OCI-LY7 (cell line): ENCODE data around the gene ATP2C2. TPM values are rescaled to one million over a fixed set of nuclear protein-coding genes. Genes with fewer than 3 reads are reported as not detected.

Experiments used
- BruUV-seq: library from RNA; stranded (reverse); fragments of 400-500 nt; replicated peaks from 2 replicates; lab custom pipeline; 2021; lab: Mats Ljungman, UMichigan
- CTCF ChIA-PET: fragments of 300-600 bp; sonication (Branson Sonifier 250); formaldehyde crosslinking; loops from one replicate; lab custom pipeline; 2022; ENCODE audit warnings: antibody characterized with exemption; ENCODE audit not compliant: unreplicated experiment; lab: Charles Lee
- POLR2A ChIA-PET: fragments of 300-600 bp; sonication (Branson Sonifier 250); formaldehyde crosslinking; loops from one replicate; lab custom pipeline; 2022; ENCODE audit warnings: antibody characterized with exemption; lab: Charles Lee
- DNase-seq: peaks from one replicate; pipeline ENCODE4 v3.0.0-alpha.2; 2015; ENCODE audit warnings: low spot score
- H2AFZ ChIP-seq: fragments of 200-600 bp; sonication (generic), shearing (Covaris generic); 2 replicates; pipeline ENCODE4 v1.6.1; 2014; ENCODE audit warnings: mild to moderate bottlenecking, antibody characterized with exemption, low read length, moderate library complexity
- H3K27ac ChIP-seq: fragments of 200-600 bp; sonication (generic); 2 replicates; pipeline ENCODE4 v1.5.1; 2014; ENCODE audit warnings: mixed run types, low read depth, mild to moderate bottlenecking, moderate library complexity, low read length, inconsistent platforms; ENCODE audit not compliant: poor library complexity, severe bottlenecking
- H3K36me3 ChIP-seq: fragments of 200-600 bp; sonication (generic); 2 replicates; pipeline ENCODE4 v1.6.1; 2014; ENCODE audit warnings: mild to moderate bottlenecking, antibody characterized with exemption, low read length, moderate library complexity, mixed read lengths; ENCODE audit not compliant: insufficient read depth
- H3K4me1 ChIP-seq: fragments of 200-600 bp; sonication (generic); 2 replicates; pipeline ENCODE4 v1.5.1; 2014; ENCODE audit warnings: mild to moderate bottlenecking, low read length; ENCODE audit not compliant: insufficient read depth, poor library complexity, severe bottlenecking
- H3K4me2 ChIP-seq: fragments of 200-600 bp; sonication (generic); 2 replicates; pipeline ENCODE4 v1.6.1; 2014; ENCODE audit warnings: mild to moderate bottlenecking, low read length
- H3K4me3 ChIP-seq: fragments of 200-600 bp; sonication (generic); 2 replicates; pipeline ENCODE4 v1.5.1; 2014; ENCODE audit warnings: mild to moderate bottlenecking, low read depth, low read length; ENCODE audit not compliant: poor library complexity, severe bottlenecking
- H3K79me2 ChIP-seq: fragments of 200-600 bp; sonication (generic); 2 replicates; pipeline ENCODE4 v1.6.1; 2016; ENCODE audit warnings: low read depth, mild to moderate bottlenecking, low read length, moderate library complexity, mixed read lengths; ENCODE audit not compliant: insufficient read depth
- H3K9me2 ChIP-seq: fragments of 200-600 bp; sonication (generic); 2 replicates; pipeline ENCODE4 v1.6.1; 2016; ENCODE audit warnings: mild to moderate bottlenecking, low read length, mixed read lengths; ENCODE audit not compliant: insufficient read depth
- H3K9me3 ChIP-seq: fragments of 200-600 bp; sonication (generic); 2 replicates; pipeline ENCODE4 v1.6.1; 2014; ENCODE audit warnings: mild to moderate bottlenecking, mixed run types, low read length, mixed read lengths
- H4K20me1 ChIP-seq: fragments of 200-600 bp; sonication (generic); 2 replicates; pipeline ENCODE4 v1.6.1; 2014; ENCODE audit warnings: mild to moderate bottlenecking, antibody characterized with exemption, low read length, moderate library complexity, mixed read lengths; ENCODE audit not compliant: insufficient read depth
- EZH2phosphoT487 ChIP-seq: fragments of 200-600 bp; sonication (generic); IDR thresholded peaks from 2 replicates; pipeline ENCODE4 v1.6.1; 2018; ENCODE audit warnings: low read depth, borderline replicate concordance, mild to moderate bottlenecking, mixed run types, antibody characterized with exemption, low read length, moderate library complexity, mixed read lengths
- intact Hi-C: fragments of 100-400 bp; cut with micrococcal nuclease; formaldehyde crosslinking; loops from one replicate; pipeline ENCODE4 v1.10.0; 2022; ENCODE audit not compliant: unreplicated experiment
- total RNA-seq, 2 experiments: library from RNA; depleted of rRNA in 1 of 2; stranded (reverse); fragments of >200 nt in 1 of 2; shearing (Covaris generic) in 1 of 2; gene quantifications; 2 replicates each; pipeline ENCODE4 v1.2.3, GENCODE V29; 2014 to 2022
- TF ChIP-seq, protein P1 (sequence below): fragments of 200-600 bp; sonication (generic); conservative IDR thresholded peaks from 2 replicates; pipeline ENCODE4 v1.5.1; 2014; ENCODE audit warnings: mild to moderate bottlenecking, antibody characterized with exemption, low read length, moderate library complexity, mixed read lengths

The ATP2C2 gene
- total RNA-seq, 2 experiments from 2014 or later: 0.66 TPM; not detected in 1

DNA sequence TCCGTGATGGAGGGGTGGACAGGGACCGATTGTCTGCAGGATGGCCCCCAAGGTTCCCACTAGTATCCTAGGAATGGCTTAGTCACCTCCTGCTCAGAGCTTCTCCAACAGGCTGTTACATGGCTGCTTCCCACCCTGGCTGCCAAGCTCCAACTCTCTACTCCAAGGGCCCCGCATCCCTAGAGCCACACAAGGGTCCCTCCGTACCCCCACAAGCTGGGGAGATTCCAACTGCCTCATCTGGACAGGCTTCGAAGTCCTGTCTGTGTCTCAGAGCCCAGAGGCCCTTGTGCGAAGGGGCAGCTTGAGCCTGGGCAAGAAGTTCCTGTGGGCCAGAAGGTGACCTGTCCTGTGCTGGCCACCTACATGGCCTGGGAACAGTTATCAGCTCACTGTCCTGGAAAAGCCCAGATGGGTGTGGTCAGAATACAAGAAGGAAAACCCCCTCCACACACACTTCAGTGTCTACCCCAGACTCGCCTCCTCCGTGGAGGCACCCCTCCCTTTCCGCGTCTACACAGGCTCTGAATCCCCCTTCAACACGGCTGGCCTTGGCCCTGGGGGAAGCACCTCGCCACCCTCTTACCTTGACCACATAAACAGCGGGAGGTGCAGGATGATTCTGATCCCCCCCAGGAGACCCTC is 135.5 kb downstream of the ATP2C2 start:
- DNase-seq: no peak
- ChIA-PET POLR2A (interaction anchor here (0.6 kb wide), 1 partner anchor 62 kb away, joined by 6 read pairs; no protein-coding TSS in a partner anchor), CTCF (interaction anchor here (1.1 kb wide), 1 partner anchor 10 kb away, joined by 3 read pairs; no protein-coding TSS in a partner anchor)
- peaks cover 44% of the 10 kb centered on the region for H3K4me1 ChIP-seq
- intact Hi-C loops: no loop called here
- no peak for TF ChIP-seq EZH2phosphoT487
- TF ChIP-seq, protein P1, sequence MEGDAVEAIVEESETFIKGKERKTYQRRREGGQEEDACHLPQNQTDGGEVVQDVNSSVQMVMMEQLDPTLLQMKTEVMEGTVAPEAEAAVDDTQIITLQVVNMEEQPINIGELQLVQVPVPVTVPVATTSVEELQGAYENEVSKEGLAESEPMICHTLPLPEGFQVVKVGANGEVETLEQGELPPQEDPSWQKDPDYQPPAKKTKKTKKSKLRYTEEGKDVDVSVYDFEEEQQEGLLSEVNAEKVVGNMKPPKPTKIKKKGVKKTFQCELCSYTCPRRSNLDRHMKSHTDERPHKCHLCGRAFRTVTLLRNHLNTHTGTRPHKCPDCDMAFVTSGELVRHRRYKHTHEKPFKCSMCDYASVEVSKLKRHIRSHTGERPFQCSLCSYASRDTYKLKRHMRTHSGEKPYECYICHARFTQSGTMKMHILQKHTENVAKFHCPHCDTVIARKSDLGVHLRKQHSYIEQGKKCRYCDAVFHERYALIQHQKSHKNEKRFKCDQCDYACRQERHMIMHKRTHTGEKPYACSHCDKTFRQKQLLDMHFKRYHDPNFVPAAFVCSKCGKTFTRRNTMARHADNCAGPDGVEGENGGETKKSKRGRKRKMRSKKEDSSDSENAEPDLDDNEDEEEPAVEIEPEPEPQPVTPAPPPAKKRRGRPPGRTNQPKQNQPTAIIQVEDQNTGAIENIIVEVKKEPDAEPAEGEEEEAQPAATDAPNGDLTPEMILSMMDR: no peak
- no TSS peak for BruUV-seq
- H4K20me1 ChIP-seq: no peaks in the 10 kb centered on the region
- H3K9me2 ChIP-seq: no peaks in the 10 kb centered on the region
- H3K9me3 ChIP-seq: no peaks in the 10 kb centered on the region
- H3K79me2 ChIP-seq: peaks cover 6% of the 10 kb centered on the region; the same call in 1 of the 2 replicates
- H3K4me2 ChIP-seq: peak overlapping the region; percentile 95
- no peak overlapping the region for H3K27ac ChIP-seq
- H3K36me3 ChIP-seq: no peaks in the 10 kb centered on the region
- peak overlapping the region; percentile 83 for H3K4me3 ChIP-seq
- H2AFZ ChIP-seq: peak overlapping the region; percentile 86

DNA sequence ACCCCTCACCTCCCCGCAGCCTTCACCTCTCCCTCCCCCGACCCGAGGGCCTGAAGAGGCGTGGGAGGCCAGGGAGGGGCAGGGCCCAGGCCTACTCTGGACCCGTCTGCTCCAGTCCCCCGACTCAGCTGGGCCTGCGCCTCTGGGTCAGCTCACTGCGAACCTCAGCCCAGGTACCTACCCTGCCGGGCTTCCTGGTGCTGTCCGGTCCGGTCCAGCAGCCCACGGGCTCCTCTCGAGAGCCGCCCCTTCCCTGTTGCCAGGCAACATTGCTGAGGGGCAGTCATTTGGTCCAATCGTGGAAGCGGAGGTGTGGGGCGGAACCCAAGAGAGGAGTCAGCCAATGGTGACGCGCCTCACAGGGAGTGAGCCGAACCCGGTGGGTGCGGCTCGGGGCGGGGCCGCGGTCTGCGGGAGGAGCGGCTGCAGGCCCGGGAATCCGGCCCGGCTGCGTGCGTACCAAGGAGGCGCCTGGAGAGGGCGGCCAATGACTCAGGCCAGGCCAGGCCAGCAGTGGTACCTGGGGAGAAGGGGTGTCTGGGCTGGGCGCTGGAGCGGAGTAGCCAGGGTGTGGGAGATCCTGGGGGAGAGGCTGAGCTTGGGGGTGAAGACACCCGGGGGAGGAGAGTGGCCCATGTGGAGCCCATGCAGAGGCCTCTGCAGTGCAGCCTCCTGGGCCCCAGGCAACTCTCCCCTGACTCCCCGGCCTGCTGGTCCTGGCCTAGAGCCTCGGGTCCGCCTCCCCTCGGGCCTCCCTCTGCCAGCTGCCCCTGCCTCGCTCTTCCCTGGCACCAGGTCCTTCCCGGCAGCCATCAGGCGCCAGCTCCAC is 136.3 kb downstream of the ATP2C2 start, which contains the start of gene MEAK7:
TSS of gene MEAK7 (minus strand) at position 240 of the 829 bp plus-strand sequence. CDS start 6,573 bp downstream, outside the sequence.
- Histone ChIP-seq H2AFZ (peak within 1 kb of the TSS; percentile 86), H3K4me1 (peaks cover 48% of the 10 kb centered on the region), H3K27ac (peak within 1 kb of the TSS; percentile 92), H4K20me1 (no peaks in the 10 kb centered on the region), H3K9me3 (no peaks in the 10 kb centered on the region), H3K4me2 (peak within 1 kb of the TSS; percentile 95), H3K79me2 (peaks cover 6% of the 10 kb centered on the region; the same call in 1 of the 2 replicates), H3K36me3 (no peaks in the 10 kb centered on the region), H3K9me2 (no peaks in the 10 kb centered on the region), H3K4me3 (peak within 1 kb of the TSS; percentile 83)
- ChIA-PET CTCF (interaction anchor here (0.5 to 1.1 kb wide), 2 partner anchors 10 to 467 kb away, joined by 3 read pairs; no protein-coding TSS in a partner anchor), POLR2A (interaction anchor here (0.6 to 4.4 kb wide), 3 partner anchors 88 to 236 kb away, joined by 3 to 26 read pairs (median 10); no protein-coding TSS in a partner anchor)
- no TSS peak for BruUV-seq
- TF ChIP-seq, protein P1: peak; percentile 19; the same call in 1 of the 2 replicates
- TF ChIP-seq EZH2phosphoT487: no peak
- intact Hi-C loops: loop anchor here (5.0 kb wide), 1 partner anchor 803 kb away; no protein-coding TSS in a partner anchor
- DNase-seq: peak; percentile 98
